GM12872 (cell line): ENCODE results near the gene RPTOR.

Experiments
- TF ChIP-seq, protein P1 (sequence below): IDR thresholded peaks from 3 replicates; pipeline ENCODE4 v1.5.1; 2011; ENCODE audit warnings: low read depth, mild to moderate bottlenecking, low read length, moderate library complexity; ENCODE audit not compliant: insufficient read depth

Gene RPTOR

DNA sequence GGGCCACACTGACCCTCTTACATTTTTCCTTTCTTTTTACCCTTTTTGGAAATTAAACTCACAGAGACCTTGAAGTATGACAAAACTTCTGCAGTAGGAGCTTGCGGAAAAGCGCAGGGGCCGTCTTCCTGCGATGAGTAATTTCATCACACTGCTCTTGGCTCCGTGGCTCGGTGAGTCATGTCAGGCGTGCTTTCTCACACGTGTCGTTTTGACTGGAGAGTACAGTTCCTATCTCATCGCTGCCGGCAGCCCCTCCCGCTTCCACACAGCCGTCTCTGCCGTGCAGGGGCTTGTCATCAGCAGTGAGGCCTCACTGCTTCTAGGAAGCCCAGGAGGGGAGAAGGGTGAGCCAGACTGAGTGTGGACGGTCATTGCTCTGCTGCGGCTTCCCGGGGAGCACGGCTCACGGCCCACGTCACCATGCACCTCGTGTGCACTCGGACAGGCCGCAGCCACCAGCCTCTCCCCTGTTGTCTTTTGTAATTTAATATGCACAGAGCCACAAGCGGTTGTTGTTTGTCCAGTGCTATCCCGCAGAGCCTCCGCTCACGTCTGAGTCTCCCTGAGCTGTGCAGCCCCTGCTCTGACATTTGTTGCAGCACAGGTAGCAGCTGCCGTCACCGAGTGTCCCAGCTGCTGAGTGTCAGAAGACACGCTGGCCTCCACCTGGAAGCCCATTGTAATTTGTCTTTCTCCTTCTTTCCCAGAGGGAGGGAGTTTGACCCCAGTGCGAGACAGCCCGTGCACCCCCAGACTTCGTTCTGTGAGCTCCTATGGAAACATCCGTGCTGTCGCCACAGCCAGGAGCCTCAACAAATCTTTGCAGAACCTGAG, 347.6 kb downstream of the RPTOR start:
- TF ChIP-seq, protein P1, sequence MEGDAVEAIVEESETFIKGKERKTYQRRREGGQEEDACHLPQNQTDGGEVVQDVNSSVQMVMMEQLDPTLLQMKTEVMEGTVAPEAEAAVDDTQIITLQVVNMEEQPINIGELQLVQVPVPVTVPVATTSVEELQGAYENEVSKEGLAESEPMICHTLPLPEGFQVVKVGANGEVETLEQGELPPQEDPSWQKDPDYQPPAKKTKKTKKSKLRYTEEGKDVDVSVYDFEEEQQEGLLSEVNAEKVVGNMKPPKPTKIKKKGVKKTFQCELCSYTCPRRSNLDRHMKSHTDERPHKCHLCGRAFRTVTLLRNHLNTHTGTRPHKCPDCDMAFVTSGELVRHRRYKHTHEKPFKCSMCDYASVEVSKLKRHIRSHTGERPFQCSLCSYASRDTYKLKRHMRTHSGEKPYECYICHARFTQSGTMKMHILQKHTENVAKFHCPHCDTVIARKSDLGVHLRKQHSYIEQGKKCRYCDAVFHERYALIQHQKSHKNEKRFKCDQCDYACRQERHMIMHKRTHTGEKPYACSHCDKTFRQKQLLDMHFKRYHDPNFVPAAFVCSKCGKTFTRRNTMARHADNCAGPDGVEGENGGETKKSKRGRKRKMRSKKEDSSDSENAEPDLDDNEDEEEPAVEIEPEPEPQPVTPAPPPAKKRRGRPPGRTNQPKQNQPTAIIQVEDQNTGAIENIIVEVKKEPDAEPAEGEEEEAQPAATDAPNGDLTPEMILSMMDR, result no peak

- TF ChIP-seq, protein P1, result no peak
Measured at GRCh38 chr17:80892900-80893603, 348.4 kb downstream of the RPTOR start.

GRCh38 chr17:80893604-80894438, 349.2 kb downstream of the RPTOR start:
- TF ChIP-seq, protein P1, result no peak

DNA sequence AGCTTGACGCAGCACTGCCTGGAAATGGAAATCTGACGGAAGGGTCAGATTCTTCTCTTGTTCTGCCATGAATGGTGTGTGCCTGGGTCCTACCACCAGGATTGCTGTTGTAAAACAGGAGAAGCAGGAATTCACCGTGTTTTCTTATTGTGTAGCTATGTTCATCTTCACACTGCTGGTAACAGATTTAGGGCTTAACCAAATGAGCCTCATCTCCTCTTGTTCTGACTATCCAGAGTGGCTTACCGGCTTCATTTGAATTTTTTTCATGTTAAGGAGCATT, 349.7 kb downstream of the RPTOR start:
- TF ChIP-seq, protein P1, result no peak; the same call in 2 of the 3 replicates

GRCh38 chr17:80894726-80895125, 350.1 kb downstream of the RPTOR start:
- TF ChIP-seq, protein P1, result no peak

DNA sequence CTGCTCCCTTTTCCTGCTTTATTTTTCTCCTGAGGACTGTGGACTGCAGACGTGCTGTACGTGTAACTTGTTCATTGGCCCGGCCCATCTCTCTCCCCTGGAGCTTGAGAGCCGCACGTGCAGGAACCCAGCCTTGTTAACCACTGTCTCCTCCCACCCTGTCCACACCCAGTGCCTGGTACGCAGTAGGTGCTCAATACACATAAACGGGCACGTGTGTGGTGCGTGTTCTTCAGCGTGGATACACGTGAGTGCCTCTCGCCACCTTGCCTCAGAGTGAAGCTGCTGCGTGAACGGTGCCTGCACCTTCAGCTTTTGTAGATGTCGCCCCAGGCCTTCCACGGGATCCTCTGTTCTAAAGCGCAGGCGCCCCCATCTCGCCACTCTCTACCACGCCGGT, 350.7 kb downstream of the RPTOR start:
- TF ChIP-seq, protein P1, result no peak

DNA sequence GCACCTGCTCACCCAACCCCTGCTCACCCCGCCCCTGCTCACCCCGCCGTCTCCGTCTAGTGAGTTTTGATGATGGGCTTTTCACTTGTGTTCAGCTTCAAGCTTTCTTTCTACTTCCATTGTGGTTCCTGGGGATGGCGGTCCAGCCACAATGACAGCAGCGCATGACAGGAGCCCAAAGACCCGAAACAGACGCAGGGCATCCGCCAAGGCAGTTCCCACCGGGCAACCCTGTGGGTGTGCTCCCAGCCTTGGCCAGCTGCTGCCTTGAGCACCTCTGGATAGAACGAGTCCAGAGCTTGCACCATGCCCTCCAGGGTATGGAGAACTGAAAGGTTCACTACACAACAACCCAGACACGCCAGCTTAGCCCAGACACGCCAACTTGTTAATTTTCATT, 354.1 kb downstream of the RPTOR start:
- TF ChIP-seq, protein P1, result no peak
